Neural cell (in vitro differentiated cells): ENCODE results near the gene DIAPH2. TPM values are rescaled to one million over a fixed set of nuclear protein-coding genes. Genes with fewer than 3 reads are reported as not detected.

Experiments used
- H2AFZ ChIP-seq: fragments of 200-600, 300-800 bp; sonication (generic), shearing (Covaris generic); 2 replicates; pipeline ENCODE4 v1.6.0; 2014; ENCODE audit warnings: low read depth, mild to moderate bottlenecking, antibody characterized with exemption, low read length, moderate library complexity
- H3F3A ChIP-seq: fragments of 200-600 bp; shearing (Covaris generic); 2 replicates; pipeline ENCODE4 v1.6.1; 2016; ENCODE audit warnings: mild to moderate bottlenecking, moderate library complexity, mixed read lengths, antibody characterized with exemption, low read length; ENCODE audit not compliant: insufficient read depth, poor library complexity, severe bottlenecking
- H3K27ac ChIP-seq: fragments of 200-600, 300-800 bp; sonication (generic), shearing (Covaris generic); 2 replicates; pipeline ENCODE4 v1.5.1; 2014; ENCODE audit warnings: mild to moderate bottlenecking, low read length, moderate library complexity
- H3K27me3 ChIP-seq: fragments of 300-800, 200-600 bp; sonication (generic), shearing (Covaris generic); 2 replicates; pipeline ENCODE4 v1.6.0; 2014; ENCODE audit warnings: mild to moderate bottlenecking, low read depth, low read length, moderate library complexity; ENCODE audit not compliant: insufficient read depth
- H3K36me3 ChIP-seq: fragments of 300-800, 200-600 bp; sonication (generic), shearing (Covaris generic); 2 replicates; pipeline ENCODE4 v1.5.1; 2014; ENCODE audit warnings: mild to moderate bottlenecking, antibody characterized with exemption, low read length, moderate library complexity; ENCODE audit not compliant: insufficient read depth
- H3K4me2 ChIP-seq: fragments of 300-800, 200-600 bp; sonication (generic), shearing (Covaris generic); 2 replicates; pipeline ENCODE4 v1.6.0; 2014; ENCODE audit warnings: mild to moderate bottlenecking, low read length
- H3K4me3 ChIP-seq: fragments of 300-800, 200-600 bp; sonication (generic), shearing (Covaris generic); 2 replicates; pipeline ENCODE4 v1.5.1; 2014; ENCODE audit warnings: mild to moderate bottlenecking, low read length, moderate library complexity
- H3K79me2 ChIP-seq: fragments of 200-600 bp; shearing (Covaris generic); replicated peaks from 2 replicates; pipeline ENCODE4 v1.6.0; 2014; ENCODE audit warnings: mild to moderate bottlenecking, low read length, moderate library complexity; ENCODE audit not compliant: insufficient read depth
- H3K9ac ChIP-seq: fragments of 300-800, 200-600 bp; sonication (generic), shearing (Covaris generic); 2 replicates; pipeline ENCODE4 v1.6.1; 2016; ENCODE audit warnings: mild to moderate bottlenecking, low read length, mixed read lengths
- H3K9me2 ChIP-seq: fragments of 200-600 bp; shearing (Covaris generic); 2 replicates; pipeline ENCODE4 v1.6.1; 2016; ENCODE audit warnings: mild to moderate bottlenecking, low read length, mixed read lengths; ENCODE audit not compliant: insufficient read depth
- H3K9me3 ChIP-seq: fragments of 200-600, 300-800 bp; sonication (generic), shearing (Covaris generic); 2 replicates; pipeline ENCODE4 v1.6.1; 2016; ENCODE audit warnings: mild to moderate bottlenecking, mixed run types, low read length, moderate library complexity, mixed read lengths
- H4K20me1 ChIP-seq: fragments of 200-600 bp; shearing (Covaris generic); 2 replicates; pipeline ENCODE4 v1.6.1; 2016; ENCODE audit warnings: mild to moderate bottlenecking, mixed run types; ENCODE audit not compliant: insufficient read depth
- CTCF ChIP-seq: fragments of 450-650 bp; IDR thresholded peaks from 2 replicates; pipeline ENCODE4 v1.5.1; 2014; ENCODE audit warnings: antibody characterized with exemption, mild to moderate bottlenecking, moderate library complexity; ENCODE audit not compliant: poor library complexity, severe bottlenecking
- EP300 ChIP-seq: fragments of 450-650 bp; conservative IDR thresholded peaks from 2 replicates; pipeline ENCODE4 v1.6.1; 2014; ENCODE audit warnings: antibody characterized with exemption, mild to moderate bottlenecking, moderate library complexity; ENCODE audit not compliant: poor library complexity, severe bottlenecking
- MXI1 ChIP-seq: fragments of 450-650 bp; conservative IDR thresholded peaks from 2 replicates; pipeline ENCODE4 v1.6.1; 2014; ENCODE audit warnings: antibody characterized with exemption, mild to moderate bottlenecking; ENCODE audit not compliant: poor library complexity, severe bottlenecking
- POLR2AphosphoS5 ChIP-seq: IDR thresholded peaks from 2 replicates; pipeline ENCODE4 v1.6.1; 2012
- RAD21 ChIP-seq: fragments of 450-650 bp; conservative IDR thresholded peaks from 2 replicates; pipeline ENCODE4 v1.6.1; 2014; ENCODE audit warnings: antibody characterized with exemption, mild to moderate bottlenecking, moderate library complexity
- SMC3 ChIP-seq: fragments of 450-650 bp; conservative IDR thresholded peaks from 2 replicates; pipeline ENCODE4 v1.6.1; 2014; ENCODE audit warnings: antibody characterized with exemption, mild to moderate bottlenecking, moderate library complexity; ENCODE audit not compliant: poor library complexity
- TAF1 ChIP-seq: IDR thresholded peaks from 2 replicates; pipeline ENCODE4 v1.6.1; 2012; ENCODE audit warnings: low read depth
- polyA minus RNA-seq: library from RNA; depleted of rRNA, polyadenylated mRNA; stranded (reverse); fragments of >200 nt; gene quantifications from 2 replicates; pipeline ENCODE4 v1.2.3, GENCODE V29; 2014
- polyA plus RNA-seq: library from polyadenylated mRNA; depleted of rRNA; stranded (reverse); fragments of >200 nt; gene quantifications from 2 replicates; pipeline ENCODE4 v1.2.3, GENCODE V29; 2014
- TF ChIP-seq, protein P1 (sequence below): IDR thresholded peaks from 2 replicates; pipeline ENCODE4 v1.6.1; 2012; ENCODE audit warnings: borderline replicate concordance

The DIAPH2 gene
- polyA plus RNA-seq (0.07 and 0.14 TPM in 2 replicates), polyA minus RNA-seq (1.5 and 2.1 TPM in 2 replicates)

DNA sequence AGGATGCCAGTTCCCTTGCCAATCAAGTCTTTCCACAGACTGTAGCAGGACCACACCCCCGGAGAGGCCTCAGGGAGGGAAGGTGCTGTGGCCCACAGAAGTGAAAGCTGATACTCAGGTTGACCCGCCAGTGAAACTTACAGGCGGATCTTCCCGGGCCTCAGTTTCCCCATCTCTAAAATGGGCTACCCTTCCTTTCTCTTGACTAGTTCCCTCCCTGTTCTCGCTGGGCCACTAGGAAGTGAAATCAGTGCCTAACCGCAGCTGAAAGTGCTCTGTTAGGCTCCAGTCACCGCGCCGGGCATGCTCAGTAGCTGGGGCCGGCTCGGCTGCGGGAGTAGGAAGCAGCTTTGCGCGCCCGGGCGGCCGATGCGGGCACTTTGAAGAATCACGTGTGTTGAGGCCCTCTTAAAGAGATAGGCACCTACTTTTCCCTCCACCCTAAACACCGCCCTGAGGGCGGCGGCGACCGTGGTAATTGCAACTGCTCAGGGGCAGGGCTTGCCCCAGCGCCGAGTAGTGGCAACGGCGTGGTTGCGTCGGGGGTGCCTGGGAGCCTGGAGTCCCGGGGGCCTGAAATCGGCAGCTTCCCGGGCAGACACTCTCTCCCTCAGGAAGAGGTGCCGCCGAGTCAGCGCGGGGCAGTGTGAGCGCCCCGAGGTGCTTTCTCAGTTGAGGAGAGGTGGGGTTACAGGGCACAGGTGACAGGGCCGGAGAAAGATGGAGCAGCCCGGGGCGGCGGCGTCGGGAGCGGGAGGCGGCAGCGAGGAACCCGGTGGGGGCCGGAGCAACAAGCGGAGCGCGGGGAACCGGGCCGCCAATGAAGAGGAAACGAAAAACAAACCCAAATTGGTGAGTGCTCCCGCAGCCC lies at the start of gene DIAPH2:
DIAPH2 (plus strand) TSS at position 504 of the 871 bp plus-strand sequence.
- no peaks in the 10 kb centered on the region for H3K36me3 ChIP-seq
- peak within 1 kb of the TSS; percentile 71 for H3K4me3 ChIP-seq
- H2AFZ ChIP-seq, result peak within 1 kb of the TSS; percentile 21
- no peaks in the 10 kb centered on the region for H3K9me3 ChIP-seq
- TF ChIP-seq CTCF (peak; percentile 10), EP300 (no peak)
- no peaks in the 10 kb centered on the region for H3K79me2 ChIP-seq
- H3K9ac ChIP-seq, result peak within 1 kb of the TSS; percentile 23
- peak within 1 kb of the TSS; percentile 14 for H3K4me2 ChIP-seq
- H3K9me2 ChIP-seq, result no peaks in the 10 kb centered on the region
- H4K20me1 ChIP-seq, result no peaks in the 10 kb centered on the region
- no peaks in the 10 kb centered on the region for H3F3A ChIP-seq
- no peak within 1 kb of the TSS for H3K27ac ChIP-seq
- peaks cover 10% of the 10 kb centered on the region for H3K27me3 ChIP-seq

DNA sequence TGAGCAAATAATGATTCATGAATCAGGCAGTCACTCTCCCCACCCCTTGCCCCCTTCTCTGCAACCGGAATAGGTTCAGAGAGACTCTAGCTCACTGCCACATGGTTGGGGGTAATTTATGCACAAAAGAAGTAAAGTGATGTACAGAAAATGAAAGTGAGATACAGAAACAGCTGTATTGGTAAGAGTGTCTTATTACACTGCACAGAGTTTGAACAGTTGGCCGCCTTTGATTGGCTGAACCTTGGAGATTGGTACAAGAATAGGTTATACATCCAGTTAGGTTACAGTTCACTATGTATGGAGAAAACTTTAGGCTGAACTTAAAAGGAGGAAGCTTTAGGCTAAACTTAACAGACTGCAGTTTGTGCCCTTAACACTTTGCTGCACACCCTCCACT lies 34.6 kb upstream of the DIAPH2 start:
- Histone ChIP-seq H4K20me1 (no peaks in the 10 kb centered on the region), H3K27ac (no peak overlapping the region), H2AFZ (no peak overlapping the region), H3K27me3 (no peaks in the 10 kb centered on the region), H3K79me2 (no peaks in the 10 kb centered on the region), H3K36me3 (no peaks in the 10 kb centered on the region), H3F3A (no peaks in the 10 kb centered on the region), H3K9me3 (no peaks in the 10 kb centered on the region), H3K9ac (no peak overlapping the region), H3K4me2 (no peak overlapping the region), H3K9me2 (no peaks in the 10 kb centered on the region), H3K4me3 (no peak overlapping the region)
- TF ChIP-seq CTCF, result no peak
- TF ChIP-seq SMC3, result no peak
- TF ChIP-seq MXI1, result no peak
- no peak for TF ChIP-seq EP300
- TF ChIP-seq, protein P1, sequence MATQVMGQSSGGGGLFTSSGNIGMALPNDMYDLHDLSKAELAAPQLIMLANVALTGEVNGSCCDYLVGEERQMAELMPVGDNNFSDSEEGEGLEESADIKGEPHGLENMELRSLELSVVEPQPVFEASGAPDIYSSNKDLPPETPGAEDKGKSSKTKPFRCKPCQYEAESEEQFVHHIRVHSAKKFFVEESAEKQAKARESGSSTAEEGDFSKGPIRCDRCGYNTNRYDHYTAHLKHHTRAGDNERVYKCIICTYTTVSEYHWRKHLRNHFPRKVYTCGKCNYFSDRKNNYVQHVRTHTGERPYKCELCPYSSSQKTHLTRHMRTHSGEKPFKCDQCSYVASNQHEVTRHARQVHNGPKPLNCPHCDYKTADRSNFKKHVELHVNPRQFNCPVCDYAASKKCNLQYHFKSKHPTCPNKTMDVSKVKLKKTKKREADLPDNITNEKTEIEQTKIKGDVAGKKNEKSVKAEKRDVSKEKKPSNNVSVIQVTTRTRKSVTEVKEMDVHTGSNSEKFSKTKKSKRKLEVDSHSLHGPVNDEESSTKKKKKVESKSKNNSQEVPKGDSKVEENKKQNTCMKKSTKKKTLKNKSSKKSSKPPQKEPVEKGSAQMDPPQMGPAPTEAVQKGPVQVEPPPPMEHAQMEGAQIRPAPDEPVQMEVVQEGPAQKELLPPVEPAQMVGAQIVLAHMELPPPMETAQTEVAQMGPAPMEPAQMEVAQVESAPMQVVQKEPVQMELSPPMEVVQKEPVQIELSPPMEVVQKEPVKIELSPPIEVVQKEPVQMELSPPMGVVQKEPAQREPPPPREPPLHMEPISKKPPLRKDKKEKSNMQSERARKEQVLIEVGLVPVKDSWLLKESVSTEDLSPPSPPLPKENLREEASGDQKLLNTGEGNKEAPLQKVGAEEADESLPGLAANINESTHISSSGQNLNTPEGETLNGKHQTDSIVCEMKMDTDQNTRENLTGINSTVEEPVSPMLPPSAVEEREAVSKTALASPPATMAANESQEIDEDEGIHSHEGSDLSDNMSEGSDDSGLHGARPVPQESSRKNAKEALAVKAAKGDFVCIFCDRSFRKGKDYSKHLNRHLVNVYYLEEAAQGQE, result no peak
- no peak for TF ChIP-seq RAD21
- no peak for TF ChIP-seq POLR2AphosphoS5
- no peak for TF ChIP-seq TAF1
